Spleen (tissue), 11 donors: ENCODE results near the gene AP4E1. TPM values are rescaled to one million over a fixed set of nuclear protein-coding genes. Genes with fewer than 3 reads are reported as not detected.
"Not testable (repeated sequence)": the region's sequence is repeated elsewhere in the genome, so short reads cannot be mapped to it uniquely, and the experiment has no call there.

ENCODE experiments used
- DNase-seq: peaks from one replicate; pipeline ENCODE4 v3.0.0-alpha.2; 2020
- H3K27ac ChIP-seq, 8 donors: fragments of 200-600 bp; sonication (generic) in 7 of 8; 1 replicate in 4 of 8; 2 replicates in 4 of 8; pipeline versions ENCODE4 v1.5.0 to v1.8.0; 2016 to 2021; ENCODE audit warnings: inconsistent platforms in 4 of 8, mild to moderate bottlenecking in 4 of 8, moderate library complexity in 1 of 8
- H3K27me3 ChIP-seq, 7 donors: fragments of 200-600 bp; sonication (generic) in 6 of 7; replicated peaks in 1 of 7; 1 replicate in 4 of 7; 2 replicates in 3 of 7; pipeline versions ENCODE4 v1.5.0 to v1.8.0; 2016 to 2021; ENCODE audit warnings: inconsistent platforms in 3 of 7, mild to moderate bottlenecking in 1 of 7
- H3K36me3 ChIP-seq, 6 donors: fragments of 200-600 bp; sonication (generic) in 5 of 6; 1 replicate in 4 of 6; 2 replicates in 2 of 6; pipeline versions ENCODE4 v1.5.0 to v1.8.0; 2016 to 2021; ENCODE audit warnings: inconsistent platforms in 2 of 6
- H3K4me1 ChIP-seq, 6 donors: fragments of 200-600 bp; sonication (generic) in 5 of 6; 1 replicate in 3 of 6; 2 replicates in 3 of 6; pipeline versions ENCODE4 v1.5.0 to v1.8.0; 2016 to 2021; ENCODE audit warnings: inconsistent platforms in 3 of 6
- H3K4me3 ChIP-seq, 8 donors: fragments of 200-600 bp; sonication (generic) in 7 of 8; 1 replicate in 4 of 8; 2 replicates in 4 of 8; pipeline versions ENCODE4 v1.5.0 to v1.8.0; 2016 to 2021; ENCODE audit warnings: inconsistent platforms in 4 of 8, mild to moderate bottlenecking in 4 of 8, moderate library complexity in 2 of 8
- H3K9me3 ChIP-seq, 8 donors: fragments of 200-600 bp; sonication (generic) in 7 of 8; 1 replicate in 4 of 8; 2 replicates in 4 of 8; pipeline versions ENCODE4 v1.5.0 to v1.8.0; 2016 to 2021; ENCODE audit warnings: inconsistent platforms in 4 of 8
- POLR2A ChIP-seq, 3 donors: fragments of 450-650 bp; IDR thresholded peaks; one replicate each; pipeline ENCODE4 v1.5.1; 2017; ENCODE audit warnings: antibody characterized with exemption in 3 of 3, mild to moderate bottlenecking in 1 of 3
- POLR2AphosphoS5 ChIP-seq, 3 donors: sonication (generic); formaldehyde crosslinking; IDR thresholded peaks; one replicate each; pipeline ENCODE4 v1.5.1; 2017; ENCODE audit warnings: antibody characterized with exemption in 3 of 3
- WGBS, 5 donors: extraction: QIAGEN DNeasy Blood & Tissue Kit in 3 of 5; methylation state at CpG; one replicate each; pipeline versions ENCODE4 v1.1.5 to v1.1.7; 2013 to 2018; 5-methylcytosine and 5-hydroxymethylcytosine counted together
- intact Hi-C: fragments of 100-400 bp; cut with DNase I; formaldehyde crosslinking; loops from one replicate; pipeline ENCODE4 v1.15.0; 2023; ENCODE audit warnings: low total_unique reads
- polyA plus RNA-seq, 3 donors: library from polyadenylated mRNA; stranded (reverse); fragments of 200-250 nt; gene quantifications; one replicate each; pipeline ENCODE4 v1.2.1, GENCODE V29; 2013
- total RNA-seq, 7 donors: library from RNA; depleted of rRNA in 3 of 7; stranded (reverse); fragments of >200 nt in 3 of 7; fragmentation: NEBNext Ultra II Directional in 4 of 7; extraction: Animal tissue kit (Norgen Biotek cat#: 25700) in 4 of 7; gene quantifications; one replicate each; pipeline versions ENCODE4 v1.1.0 to v1.2.1, GENCODE V29; 2016 to 2021
- TF ChIP-seq, protein P1 (sequence below), 11 experiments: fragments of 200-600 bp in 7 of 11; fragments of 450-650 bp in 4 of 11; sonication (generic) in 4 of 11; IDR thresholded peaks in 8 of 11; conservative IDR thresholded peaks in 3 of 11; 1 replicate in 7 of 11; 2 replicates in 4 of 11; pipeline versions ENCODE4 v1.4.0 to v1.8.0; 2016 to 2021; ENCODE audit warnings: antibody characterized with exemption in 11 of 11, inconsistent platforms in 4 of 11, mild to moderate bottlenecking in 1 of 11
- donor health status: healthy with polysubstance abuse.
- donor health status: DM: no; HTN: no; CAD: no; lungs with moderate emphysema.
- donor health status: DM: no; HTN: no; CAD: no.
- donor health status: Bipolar disorder and iron deficiency.
- donor health status: healthy.
- donor health status: DM: no; HTN: no; CAD: no.
- donor health status: DM: yes; HTN: yes; CAD: no.

Gene AP4E1
- total and polyA plus RNA-seq, 10 donors = 2.1 to 17.4 (median 13.3) TPM

DNA sequence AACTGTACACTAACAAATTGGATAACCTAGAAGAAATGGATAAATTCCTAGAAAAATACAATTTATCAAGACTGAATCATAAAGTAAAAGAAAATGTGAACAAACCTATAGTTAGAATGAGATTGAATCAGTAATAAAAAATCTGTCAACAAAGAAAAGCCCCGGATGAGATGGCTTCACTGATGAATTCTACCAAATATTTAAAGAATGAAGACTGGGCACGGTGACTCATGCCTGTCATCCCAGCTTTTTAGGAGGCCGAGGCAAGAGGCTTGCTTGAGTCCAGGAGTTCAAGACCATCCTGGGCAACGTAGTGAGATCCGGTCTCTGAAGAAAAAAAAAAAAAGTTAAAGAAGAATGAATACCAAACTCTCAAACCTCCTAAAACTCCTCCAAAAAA lies 17.7 kb upstream of the AP4E1 start:
- WGBS, 5 donors = 96 to 98% (median 96%) methylated on average over 5 of the region's 5 CpGs
- Histone ChIP-seq H3K27ac (no peak overlapping the region), H3K27me3 (no peaks in the 10 kb centered on the region), H3K36me3 (peaks cover 0 to 6% (median 0%) of the 10 kb centered on the region in 6 donors), H3K4me1 (peaks cover 0 to 5% (median 0%) of the 10 kb centered on the region in 6 donors), H3K4me3 (no peak overlapping the region), H3K9me3 (peaks cover 0 to 38% (median 30%) of the 10 kb centered on the region in 8 donors)
- no peak for DNase-seq
- TF ChIP-seq, protein P1, sequence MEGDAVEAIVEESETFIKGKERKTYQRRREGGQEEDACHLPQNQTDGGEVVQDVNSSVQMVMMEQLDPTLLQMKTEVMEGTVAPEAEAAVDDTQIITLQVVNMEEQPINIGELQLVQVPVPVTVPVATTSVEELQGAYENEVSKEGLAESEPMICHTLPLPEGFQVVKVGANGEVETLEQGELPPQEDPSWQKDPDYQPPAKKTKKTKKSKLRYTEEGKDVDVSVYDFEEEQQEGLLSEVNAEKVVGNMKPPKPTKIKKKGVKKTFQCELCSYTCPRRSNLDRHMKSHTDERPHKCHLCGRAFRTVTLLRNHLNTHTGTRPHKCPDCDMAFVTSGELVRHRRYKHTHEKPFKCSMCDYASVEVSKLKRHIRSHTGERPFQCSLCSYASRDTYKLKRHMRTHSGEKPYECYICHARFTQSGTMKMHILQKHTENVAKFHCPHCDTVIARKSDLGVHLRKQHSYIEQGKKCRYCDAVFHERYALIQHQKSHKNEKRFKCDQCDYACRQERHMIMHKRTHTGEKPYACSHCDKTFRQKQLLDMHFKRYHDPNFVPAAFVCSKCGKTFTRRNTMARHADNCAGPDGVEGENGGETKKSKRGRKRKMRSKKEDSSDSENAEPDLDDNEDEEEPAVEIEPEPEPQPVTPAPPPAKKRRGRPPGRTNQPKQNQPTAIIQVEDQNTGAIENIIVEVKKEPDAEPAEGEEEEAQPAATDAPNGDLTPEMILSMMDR (IDR thresholded peaks at IDR 0.05 in 8 of 11, conservative IDR thresholded peaks at IDR 0.05 in 3 of 11) = no peak
- TF ChIP-seq POLR2AphosphoS5 (IDR thresholded peaks at IDR 0.05) = no peak
- no peak for TF ChIP-seq POLR2A (IDR thresholded peaks at IDR 0.05)
- intact Hi-C loops = no loop called here

DNA sequence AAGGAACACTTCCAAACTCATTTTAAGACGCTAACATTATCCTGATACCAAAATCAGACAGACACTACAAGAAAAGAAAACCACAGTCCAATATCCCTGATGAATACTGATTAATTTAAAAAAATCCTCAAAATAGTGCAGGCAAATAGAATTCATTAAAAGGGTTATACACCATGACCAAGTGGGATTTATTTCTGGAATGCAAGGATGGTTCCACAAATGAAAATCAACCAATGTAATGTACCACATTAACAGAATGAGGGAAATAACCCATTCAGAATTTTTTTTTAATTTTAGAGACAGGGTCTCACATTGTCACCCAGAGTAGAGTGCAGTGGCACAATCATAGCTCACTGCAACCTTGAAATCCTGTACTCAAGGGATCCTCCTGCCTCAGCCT lies 17.3 kb upstream of the AP4E1 start:
- Histone ChIP-seq H3K27ac (no peak overlapping the region), H3K9me3 (peaks cover 0 to 38% (median 30%) of the 10 kb centered on the region in 8 donors), H3K36me3 (peaks cover 0 to 6% (median 0%) of the 10 kb centered on the region in 6 donors), H3K4me1 (peaks cover 0 to 1% (median 0%) of the 10 kb centered on the region in 6 donors), H3K4me3 (no peak overlapping the region), H3K27me3 (no peaks in the 10 kb centered on the region)
- intact Hi-C loops = no loop called here
- no peak for DNase-seq
- TF ChIP-seq, protein P1 (IDR thresholded peaks at IDR 0.05 in 8 of 11, conservative IDR thresholded peaks at IDR 0.05 in 3 of 11) = no peak
- TF ChIP-seq POLR2AphosphoS5 (IDR thresholded peaks at IDR 0.05) (no peak), POLR2A (IDR thresholded peaks at IDR 0.05) (no peak)
- WGBS, 5 donors = 90 to 100% (median 98%) methylated on average over 1 of the region's 1 CpG

DNA sequence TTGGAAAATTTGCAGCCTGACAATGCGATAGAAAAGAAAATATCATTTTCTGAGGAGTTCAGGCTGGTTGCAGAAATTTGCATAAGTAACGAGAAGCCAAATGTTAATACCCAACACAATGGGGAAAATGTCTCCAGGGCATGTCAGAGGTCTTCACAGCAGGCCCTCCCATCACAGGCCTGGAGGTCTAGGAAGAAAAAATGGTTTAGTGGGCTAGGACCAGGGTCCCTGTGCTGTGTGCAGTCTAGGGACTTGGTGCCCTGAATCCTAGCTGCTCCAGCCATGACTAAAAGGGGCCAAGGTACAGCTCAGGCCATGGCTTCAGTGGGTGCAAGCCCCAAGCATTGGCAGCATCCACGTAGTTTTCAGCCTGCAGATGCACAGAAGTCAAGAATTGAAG lies 14.5 kb upstream of the AP4E1 start:
- Histone ChIP-seq H3K27me3 (no peaks in the 10 kb centered on the region), H3K9me3 (peaks cover 0 to 38% (median 30%) of the 10 kb centered on the region in 8 donors), H3K27ac (no peak overlapping the region), H3K4me1 (no peaks in the 10 kb centered on the region), H3K4me3 (no peak overlapping the region), H3K36me3 (peaks cover 0 to 6% (median 0%) of the 10 kb centered on the region in 6 donors)
- WGBS, 5 donors = 58 to 94% (median 90%) methylated on average over 3 of the region's 3 CpGs
- intact Hi-C loops = no loop called here
- TF ChIP-seq, protein P1 (IDR thresholded peaks at IDR 0.05 in 8 of 11, conservative IDR thresholded peaks at IDR 0.05 in 3 of 11) = no peak
- no peak for TF ChIP-seq POLR2AphosphoS5 (IDR thresholded peaks at IDR 0.05)
- no peak for TF ChIP-seq POLR2A (IDR thresholded peaks at IDR 0.05)
- no peak for DNase-seq

DNA sequence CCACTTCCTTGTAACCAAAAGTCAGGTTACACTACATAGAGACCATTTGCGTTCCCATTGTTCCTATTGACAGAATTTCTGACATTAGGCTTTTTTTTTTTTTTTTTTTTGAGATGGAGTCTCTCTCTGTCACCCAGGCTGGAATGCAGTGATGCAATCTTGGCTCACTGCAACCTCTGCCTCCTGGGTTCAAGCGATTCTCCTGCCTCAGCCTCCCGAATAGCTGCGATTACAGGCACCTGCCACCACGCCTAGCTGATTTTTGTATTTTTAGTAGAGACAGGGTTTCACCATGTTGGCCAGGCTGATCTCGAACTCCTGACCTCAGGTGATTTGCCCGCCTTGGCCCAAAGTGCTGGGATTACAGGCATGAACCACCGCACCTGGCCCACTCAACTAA lies 7.1 kb upstream of the AP4E1 start:
- peaks cover 0 to 11% (median 0%) of the 10 kb centered on the region in 6 donors for H3K36me3 ChIP-seq
- H3K27ac ChIP-seq, H3K9me3 ChIP-seq, H3K27me3 ChIP-seq, H3K4me3 ChIP-seq, H3K4me1 ChIP-seq, DNase-seq: not testable (repeated sequence)
- 92 to 97% (median 95%) methylated on average over 8 of the region's 8 CpGs for WGBS, 5 donors
- intact Hi-C loops = loop anchor here (10.0 kb wide), 1 partner anchor 217 kb away; the partner anchor contains the start of gene TRPM7

DNA sequence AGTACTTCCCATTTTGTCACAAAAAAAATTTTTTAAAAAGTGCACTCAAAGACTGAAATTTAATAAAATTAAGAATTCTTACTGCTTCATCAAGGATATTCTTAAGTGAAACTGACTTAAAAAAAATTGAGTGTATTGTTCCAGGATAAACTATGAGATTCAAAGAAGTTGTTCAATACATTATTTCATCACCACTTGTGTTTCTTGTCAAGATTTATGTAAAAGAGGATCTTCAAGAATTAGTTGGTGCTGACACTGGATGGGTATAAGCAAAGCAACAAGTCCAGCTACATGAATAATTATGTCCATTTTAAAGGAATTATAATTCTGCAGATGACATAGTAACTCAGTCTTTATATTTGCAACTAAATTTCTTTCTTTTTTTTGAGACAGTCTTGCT lies 4.3 kb upstream of the AP4E1 start:
- TF ChIP-seq POLR2AphosphoS5 (IDR thresholded peaks at IDR 0.05) (no peak), POLR2A (IDR thresholded peaks at IDR 0.05) (no peak)
- TF ChIP-seq, protein P1 (IDR thresholded peaks at IDR 0.05 in 8 of 11, conservative IDR thresholded peaks at IDR 0.05 in 3 of 11) = no peak
- intact Hi-C loops = loop anchor here (10.0 kb wide), 1 partner anchor 219 kb away; the partner anchor contains the start of gene TRPM7
- H3K36me3 ChIP-seq = peaks cover 0 to 11% (median 0%) of the 10 kb centered on the region in 6 donors
- no peak overlapping the region for H3K4me3 ChIP-seq
- no peaks in the 10 kb centered on the region for H3K9me3 ChIP-seq
- DNase-seq = no peak
- H3K4me1 ChIP-seq = peaks cover 8 to 23% (median 18%) of the 10 kb centered on the region in 6 donors
- H3K27me3 ChIP-seq = no peaks in the 10 kb centered on the region
- no peak overlapping the region for H3K27ac ChIP-seq
